ENCODE results near the gene THBD.
A peak's percentile ranks its signal among the peaks of the same experiment; 100 is the strongest.

The THBD gene, protein sequence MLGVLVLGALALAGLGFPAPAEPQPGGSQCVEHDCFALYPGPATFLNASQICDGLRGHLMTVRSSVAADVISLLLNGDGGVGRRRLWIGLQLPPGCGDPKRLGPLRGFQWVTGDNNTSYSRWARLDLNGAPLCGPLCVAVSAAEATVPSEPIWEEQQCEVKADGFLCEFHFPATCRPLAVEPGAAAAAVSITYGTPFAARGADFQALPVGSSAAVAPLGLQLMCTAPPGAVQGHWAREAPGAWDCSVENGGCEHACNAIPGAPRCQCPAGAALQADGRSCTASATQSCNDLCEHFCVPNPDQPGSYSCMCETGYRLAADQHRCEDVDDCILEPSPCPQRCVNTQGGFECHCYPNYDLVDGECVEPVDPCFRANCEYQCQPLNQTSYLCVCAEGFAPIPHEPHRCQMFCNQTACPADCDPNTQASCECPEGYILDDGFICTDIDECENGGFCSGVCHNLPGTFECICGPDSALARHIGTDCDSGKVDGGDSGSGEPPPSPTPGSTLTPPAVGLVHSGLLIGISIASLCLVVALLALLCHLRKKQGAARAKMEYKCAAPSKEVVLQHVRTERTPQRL

DNA sequence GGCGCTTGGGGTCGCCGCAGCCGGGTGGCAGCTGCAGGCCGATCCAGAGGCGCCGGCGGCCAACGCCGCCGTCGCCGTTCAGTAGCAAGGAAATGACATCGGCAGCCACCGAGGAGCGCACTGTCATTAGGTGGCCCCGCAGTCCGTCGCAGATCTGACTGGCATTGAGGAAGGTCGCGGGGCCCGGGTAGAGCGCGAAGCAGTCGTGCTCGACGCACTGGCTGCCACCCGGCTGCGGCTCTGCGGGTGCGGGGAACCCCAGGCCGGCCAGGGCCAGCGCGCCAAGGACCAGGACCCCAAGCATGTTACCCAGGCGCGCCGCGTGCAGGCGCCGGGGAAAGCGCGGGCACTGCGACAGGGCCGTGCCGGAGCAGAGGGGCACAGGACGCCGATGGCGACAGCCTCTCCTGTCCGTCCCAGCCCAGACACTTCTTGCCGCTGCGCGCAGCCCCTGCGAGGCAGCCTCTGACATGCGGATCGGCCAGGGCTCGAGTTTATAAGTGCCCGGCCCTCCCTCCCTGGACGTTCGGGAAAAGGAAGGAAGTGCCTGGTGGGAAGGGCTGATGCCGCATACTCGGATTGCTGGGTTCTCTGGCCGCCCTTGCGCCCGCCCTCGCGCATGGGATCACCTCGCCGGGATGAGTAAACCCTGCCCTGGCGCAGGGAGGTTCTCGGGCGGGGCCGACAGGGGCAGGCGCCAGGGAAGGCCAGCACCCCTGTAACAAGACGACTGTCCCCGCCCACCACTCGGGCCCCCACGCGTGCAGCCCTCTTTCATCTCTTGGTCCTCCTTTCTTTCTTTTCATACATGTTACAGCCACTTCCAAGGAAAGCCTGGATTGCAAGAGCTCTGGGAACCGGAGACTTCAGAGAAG lies at the start of gene THBD:
Gene THBD (minus strand): TSS at position 472 of the 875 bp plus-strand sequence. CDS start 168 bp downstream, at position 304.
- peak; percentile 78 for DNase-seq (ENCODE audit: low spot score)

DNA sequence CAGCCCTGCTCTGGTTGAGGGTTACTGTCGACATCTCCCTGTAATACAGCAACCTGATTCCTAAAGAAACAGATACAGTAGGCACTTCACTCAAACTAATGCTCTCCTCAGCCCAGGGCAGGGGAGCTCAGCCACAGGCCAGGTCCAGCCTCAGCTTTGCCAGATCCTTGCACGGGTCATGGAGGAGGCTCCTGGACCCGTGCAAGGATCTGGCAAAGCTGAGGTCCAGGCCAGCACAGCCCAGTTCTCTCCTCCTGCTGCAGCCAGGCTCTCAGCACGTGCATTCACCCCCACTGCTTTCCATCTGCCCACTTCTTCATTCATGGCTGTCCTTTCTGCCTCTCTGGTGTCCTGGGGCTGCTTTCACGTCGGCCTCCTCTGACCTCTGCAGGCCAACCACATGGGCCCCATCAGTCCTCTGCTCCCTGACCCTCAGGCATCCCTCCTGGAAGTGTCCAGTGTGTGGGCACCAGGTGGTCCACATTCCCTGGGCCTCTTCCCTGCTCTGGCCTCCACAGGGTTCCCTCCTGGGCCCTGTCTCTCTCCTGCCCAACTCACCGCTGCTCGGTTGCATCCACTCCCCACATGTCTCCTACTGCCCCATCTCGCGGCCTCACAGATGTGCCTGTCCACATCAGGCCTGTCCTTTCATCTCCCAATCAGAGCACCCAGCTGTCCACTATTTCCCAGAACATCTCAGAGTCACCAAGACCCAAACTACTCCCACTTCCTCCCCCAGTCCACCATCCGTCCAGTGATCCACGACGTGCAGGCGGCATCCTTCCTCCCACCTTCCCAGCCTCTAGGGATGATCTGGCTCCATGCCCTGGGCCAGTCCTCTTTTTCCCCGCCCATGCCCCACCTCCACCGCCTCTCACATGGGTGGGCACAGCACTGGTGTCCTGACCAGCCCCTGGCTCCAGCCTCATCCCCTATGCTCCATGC lies 48.4 kb upstream of the THBD start:
- DNase-seq (ENCODE audit: low spot score) = no peak

DNA sequence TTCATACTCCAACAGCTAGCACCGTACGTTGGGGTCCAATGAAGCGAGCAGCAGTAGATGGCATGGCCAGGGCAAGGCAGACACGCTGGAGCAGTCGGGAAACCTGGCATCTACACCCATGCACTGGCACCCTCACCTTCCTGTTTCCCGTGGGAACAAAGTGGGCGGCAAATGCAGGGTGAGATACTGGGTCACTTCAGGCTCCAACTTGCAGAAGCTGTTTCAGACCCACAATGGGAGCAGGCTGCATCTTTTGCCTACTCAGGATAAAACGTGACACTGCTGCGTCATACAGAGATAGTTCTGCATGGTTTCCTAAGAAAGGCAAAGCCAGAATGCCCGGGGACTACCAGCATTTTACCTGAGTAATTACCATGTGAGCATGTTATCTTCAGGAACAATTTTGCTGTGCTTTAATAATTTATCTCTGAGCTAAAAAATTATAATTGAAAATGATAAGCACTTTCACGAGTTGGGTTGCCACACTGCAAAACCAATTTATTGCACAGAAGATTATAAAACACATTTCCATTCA lies 47.6 kb upstream of the THBD start:
- no peak for DNase-seq (ENCODE audit: low spot score)

DNA sequence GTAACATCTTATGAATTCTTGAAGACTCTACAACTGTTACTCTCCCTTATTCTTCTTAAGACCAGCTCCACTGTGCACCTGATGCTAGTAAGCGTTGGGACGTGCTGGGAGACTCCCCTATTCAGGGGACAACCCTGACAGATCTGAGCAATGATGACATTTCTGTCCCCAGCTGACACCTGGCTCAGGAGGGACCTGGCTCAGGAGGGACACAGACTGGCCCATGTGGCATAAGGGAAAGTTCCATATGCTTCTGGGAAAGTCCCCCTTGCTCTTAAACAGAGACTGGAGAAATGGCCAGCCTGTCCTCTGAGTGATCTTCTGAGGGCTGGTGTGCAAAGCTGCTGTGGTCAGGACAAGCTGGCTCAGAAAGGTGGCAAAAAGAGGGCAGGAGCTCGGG lies 46.6 kb upstream of the THBD start:
- no peak for DNase-seq (ENCODE audit: low spot score)

DNA sequence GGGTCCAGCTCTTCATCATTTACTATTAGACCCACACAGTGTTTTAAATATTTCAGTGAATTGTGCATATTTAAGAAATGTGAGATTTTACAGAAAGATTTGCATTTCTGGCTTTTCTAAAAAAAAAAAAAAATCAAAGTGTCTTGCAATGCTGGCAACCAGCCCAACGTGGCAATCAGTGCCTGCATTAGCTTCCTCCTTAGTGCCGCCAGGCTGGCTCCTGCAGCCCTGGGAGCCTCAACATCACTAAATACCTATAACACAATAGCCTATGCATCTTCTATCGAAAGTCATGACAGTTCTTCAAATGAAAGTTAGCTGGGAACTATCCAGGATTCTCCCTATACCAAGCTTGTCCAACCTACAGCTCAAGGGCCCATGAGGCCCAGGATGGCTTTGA lies 46.0 kb upstream of the THBD start:
- DNase-seq (ENCODE audit: low spot score) = no peak

DNA sequence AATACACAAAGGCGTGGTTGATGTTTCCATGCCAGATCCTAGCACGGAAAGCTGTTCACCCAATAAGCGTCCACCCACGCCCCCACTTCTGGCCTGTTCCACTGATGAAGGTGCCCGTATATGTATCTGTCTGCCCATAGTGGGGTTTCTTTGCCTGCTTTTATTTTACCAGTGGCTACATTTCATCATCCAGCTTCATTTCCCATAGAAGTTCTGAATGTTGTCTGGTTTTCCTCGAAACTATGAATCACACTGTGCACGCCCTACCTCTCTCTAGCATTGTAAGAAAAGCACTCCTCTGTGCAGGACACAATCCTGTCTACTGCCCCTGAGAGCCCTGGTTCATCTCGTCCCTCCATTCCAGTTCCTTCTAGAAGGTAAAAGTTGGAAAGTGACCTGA lies 45.5 kb upstream of the THBD start:
- no peak for DNase-seq (ENCODE audit: low spot score)

DNA sequence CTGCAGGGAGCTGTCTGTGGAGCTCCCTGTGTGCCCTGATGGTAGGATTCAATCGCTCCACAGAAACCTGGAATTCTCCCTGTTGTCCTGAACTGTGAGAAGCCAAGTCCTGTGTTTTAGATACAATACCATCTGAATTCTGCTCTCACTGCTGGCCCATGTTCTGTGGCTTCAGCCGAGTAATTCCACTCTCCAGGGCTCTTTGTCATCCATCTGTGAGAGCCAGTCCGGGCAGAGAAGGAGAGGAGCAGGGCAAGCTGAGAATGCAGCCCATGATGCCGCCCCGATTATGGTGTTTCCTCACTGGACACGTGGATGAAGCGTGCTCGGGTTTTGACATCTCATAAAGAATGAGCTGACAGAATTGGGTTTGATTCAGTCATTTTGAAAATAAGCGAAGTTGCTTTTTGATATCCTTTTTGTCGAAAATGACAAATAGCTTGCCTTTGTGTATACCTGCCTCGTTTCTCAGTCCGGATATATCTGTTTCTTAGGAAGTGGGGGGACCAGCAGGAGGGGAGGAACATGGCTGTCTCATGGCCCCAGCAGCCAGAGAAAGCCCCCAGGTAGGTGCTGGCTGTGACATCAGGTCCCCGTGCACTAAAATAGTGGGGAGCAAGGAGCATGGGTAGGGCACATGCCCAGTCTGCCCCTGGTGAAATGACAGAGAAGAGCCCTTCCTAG lies 44.9 kb upstream of the THBD start:
- no peak for DNase-seq (ENCODE audit: low spot score)

DNA sequence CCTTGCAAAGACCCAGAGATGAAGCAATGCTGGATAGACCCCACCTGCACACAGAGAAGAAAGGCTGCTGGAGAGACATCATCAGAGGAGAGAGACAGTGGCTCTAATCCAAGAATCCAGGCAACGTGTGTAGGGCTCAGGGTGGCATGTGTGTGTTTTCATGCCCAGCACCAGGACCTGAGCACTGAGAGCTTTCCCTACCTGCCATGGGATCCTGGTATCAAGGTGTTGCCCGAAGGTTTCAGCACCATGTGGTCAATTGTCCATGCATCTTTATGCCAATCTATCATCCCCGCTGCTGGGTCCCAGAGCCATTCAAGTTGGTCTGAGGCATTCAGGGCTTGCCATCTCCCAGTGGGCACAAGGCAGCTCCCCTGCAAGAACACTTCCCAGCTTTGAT lies 44.1 kb upstream of the THBD start:
- no peak for DNase-seq (ENCODE audit: low spot score)

DNA sequence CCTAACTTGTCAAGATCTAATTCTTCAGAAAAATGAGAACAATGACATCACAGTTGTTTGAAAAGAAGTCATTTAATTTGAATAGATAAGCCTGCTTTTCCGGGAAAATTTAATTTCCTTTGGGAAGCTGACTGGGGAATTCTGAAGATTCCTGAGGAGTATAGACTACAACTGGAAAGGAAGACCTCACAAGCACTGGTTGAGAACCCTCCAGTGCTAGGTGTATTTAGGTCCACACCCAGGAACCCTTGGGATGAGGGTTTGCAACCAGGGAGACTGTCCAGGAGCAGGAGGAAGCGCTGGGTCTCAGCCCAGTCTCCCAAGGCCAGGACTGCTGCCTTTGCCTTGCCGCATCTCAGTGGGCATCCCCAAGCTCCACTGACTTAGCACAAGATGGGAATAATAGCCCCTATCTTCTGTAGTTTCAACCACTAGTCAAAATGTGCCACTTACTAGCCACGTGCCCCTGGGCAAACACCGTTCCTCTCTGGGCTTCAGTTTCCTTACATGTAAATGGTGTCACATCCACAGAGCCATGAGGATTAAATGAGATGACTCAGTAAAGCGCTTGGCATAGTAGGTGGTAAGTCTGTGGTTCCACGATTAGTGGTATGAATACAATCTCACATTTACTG lies 43.5 kb upstream of the THBD start:
- no peak for DNase-seq (ENCODE audit: low spot score)

DNA sequence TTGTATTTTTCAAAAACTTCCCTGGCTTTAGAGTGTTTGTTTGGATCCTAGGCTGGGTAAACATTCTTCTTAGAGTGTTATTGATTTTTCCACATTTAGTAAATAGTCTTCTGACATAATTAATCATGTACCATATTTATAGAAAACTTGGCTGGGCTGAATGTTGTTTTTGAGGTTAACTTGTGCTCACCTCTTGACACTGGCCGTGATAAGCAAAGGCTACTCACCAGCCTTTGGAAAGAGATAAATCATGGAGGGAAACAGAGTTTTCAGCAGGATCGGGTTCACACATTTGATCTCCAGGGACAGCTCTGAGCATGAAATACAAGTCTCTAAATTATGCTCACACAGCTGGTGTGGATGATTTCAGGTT lies 42.9 kb upstream of the THBD start:
- no peak for DNase-seq (ENCODE audit: low spot score)

DNA sequence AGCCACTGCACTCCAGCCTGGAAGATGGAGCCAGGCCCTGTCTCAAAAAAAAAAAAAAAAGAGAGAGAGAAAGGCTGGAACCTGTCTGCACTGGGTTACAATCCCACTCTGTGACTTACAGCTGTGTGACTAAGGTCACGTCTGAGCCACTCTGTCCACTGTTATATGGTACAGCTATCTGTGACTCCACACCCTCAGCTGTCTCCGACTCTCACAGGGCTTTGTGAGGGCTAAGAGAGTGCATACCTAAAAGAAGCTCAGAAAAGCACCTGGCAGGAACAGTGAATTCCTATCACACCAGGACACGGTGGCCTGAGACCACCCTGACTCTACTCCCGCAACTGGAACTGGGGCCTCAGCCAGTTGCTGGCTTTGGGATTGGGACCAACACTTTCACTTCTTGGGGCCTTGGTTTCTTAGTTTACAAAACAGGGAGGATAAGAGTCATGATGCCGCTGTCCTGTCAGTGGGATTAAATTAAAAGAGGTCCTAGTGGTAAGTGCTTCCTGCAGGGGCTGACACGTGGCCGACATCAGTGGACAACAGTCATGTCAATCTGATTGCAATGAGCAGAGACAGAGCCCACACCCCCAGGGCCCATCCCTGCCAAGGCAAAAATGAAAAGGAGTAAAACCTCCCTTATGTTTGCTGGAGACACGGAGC lies 42.4 kb upstream of the THBD start:
- no peak for DNase-seq (ENCODE audit: low spot score)

DNA sequence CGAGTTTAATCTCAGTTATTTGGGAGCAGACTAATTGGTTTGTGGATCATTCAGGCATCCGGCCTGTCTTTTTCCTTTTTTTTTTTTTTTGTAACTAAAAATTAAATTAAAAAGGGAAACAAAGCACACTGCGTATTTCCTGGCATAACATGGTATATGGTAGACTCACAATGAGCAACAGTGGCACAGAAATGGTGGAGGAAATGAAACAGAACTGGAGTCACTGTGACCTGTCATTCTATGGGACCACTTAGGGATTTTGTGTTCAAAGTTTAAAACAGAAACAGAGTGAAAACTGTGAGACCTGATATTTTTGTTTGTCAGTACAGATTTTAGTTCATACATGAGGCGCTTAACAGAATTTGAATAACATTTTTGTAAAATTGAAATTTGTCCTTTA lies 41.4 kb upstream of the THBD start:
- no peak for DNase-seq (ENCODE audit: low spot score)

DNA sequence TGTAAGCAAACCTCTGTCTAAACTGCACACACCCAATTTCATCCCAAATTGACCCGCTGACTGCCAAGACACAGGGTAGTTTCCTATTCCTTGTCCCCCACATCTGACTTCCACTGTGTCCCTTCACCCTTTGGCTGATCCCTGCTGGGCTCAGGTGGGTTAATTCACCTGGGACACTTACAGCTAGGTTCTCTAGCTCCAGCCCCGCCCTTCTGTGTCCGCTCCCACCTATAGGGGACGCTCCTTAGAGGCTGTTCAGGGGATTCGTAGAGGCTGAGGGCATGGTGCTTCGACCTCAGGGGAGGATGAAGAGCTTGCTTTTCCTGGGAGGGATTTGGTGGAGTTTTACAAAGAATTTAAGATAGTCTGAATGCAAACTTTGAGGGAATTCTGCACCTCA lies 40.7 kb upstream of the THBD start:
- DNase-seq (ENCODE audit: low spot score) = no peak

DNA sequence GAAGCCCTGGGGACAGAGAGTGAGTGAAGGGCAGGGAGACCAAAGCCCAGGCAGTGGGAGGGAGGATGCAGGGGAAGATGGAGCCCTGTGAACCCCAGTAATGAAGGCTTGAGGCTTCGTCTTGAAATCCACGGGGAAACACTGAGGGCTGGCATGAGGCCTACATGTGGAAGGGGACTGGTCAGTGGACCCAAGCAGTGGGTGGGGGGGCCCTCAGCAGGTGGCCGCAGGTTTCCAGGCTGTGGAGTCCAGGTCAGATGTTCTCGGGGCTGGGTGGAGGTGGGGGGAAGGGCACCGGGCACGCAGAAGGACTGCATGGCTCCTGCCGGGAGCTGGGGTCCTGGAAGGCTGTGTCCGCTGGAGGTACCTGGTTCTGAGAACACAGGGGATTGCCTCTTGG lies 39.4 kb upstream of the THBD start:
- DNase-seq (ENCODE audit: low spot score) = no peak

DNA sequence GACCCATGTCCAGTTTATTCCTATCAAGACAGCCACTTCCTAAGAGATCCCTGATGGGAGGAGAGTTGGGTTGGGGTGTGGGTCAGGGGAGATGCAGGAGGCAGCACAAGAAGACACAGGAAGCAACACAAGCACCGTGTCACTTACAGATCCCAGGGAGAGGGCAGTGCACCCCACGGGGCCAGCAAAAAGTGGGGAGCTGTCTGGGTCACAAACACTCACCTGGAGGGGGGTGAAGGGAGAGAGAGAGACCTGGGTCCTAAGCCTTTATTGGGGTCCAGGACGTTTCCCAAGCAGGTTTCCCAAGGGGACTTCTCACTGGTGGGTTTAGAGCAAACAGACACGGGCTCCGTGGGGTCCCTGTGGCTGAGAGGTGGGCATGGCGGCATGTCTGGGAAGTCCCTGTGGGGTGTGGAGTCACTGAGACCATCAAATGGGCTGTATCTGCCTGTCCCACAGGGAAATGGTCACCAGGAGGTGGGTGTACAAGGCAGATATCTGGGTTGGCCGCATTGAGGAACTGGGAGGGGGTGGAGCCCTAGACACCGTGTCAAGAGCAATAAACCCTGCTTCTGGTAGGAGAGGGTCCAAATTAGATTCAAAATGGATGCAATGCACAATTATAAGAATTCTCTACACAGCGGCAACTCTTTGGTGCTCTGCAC lies 38.2 kb upstream of the THBD start:
- DNase-seq (ENCODE audit: low spot score) = no peak

DNA sequence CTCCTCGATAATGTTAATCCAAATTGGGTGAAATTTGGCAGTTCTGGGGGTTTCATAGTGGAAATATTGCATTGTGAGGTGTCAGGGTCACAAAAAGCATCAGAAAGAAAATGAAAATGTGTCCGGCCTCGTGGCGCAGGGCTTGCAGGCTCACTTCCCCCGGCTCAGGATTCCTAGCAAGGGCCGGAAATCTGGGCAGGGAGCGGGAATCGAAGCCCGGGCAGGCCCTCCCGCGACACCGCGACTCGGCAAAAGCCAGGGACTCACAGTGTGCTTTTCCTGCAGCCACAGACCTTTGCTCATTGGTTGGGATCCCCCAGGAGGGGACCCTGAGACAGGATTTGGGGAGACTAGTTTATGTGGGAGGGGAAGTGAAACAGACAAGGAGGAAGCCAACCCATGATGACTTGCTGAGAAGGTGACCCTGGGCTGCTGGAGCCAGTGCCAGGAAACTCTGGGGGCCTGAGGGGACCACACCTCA lies 37.5 kb upstream of the THBD start:
- DNase-seq (ENCODE audit: low spot score) = no peak

DNA sequence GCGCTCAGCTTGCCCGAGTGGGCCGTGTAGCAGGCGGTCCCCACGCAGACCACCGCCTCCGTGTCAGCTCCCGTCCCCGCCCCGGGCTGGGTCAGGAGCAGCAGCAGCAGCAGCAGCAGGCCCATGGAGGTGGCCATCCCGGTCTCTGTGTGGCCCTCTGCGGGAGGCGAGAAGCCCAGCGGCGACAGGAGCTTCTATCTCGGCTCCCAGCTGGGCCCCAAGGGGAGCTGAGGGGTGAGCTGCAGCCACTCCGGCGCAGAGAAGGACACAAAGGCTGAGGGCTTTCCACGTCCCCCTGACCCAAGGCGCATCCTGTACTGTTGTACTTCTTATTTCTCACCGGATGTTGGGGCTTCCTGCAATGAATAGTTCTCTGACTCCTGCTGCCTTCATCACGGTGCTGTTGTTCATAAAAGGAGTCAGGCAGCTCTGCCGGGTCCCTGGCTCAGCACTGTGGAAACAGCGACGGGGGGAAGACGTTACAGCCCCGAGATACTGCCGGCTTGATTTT lies 36.6 kb upstream of the THBD start, which contains the start of gene CD93:
Gene CD93 (minus strand): TSS at position 269 of the 511 bp plus-strand sequence. CDS start 132 bp downstream, at position 137.
- no peak for DNase-seq (ENCODE audit: low spot score)

DNA sequence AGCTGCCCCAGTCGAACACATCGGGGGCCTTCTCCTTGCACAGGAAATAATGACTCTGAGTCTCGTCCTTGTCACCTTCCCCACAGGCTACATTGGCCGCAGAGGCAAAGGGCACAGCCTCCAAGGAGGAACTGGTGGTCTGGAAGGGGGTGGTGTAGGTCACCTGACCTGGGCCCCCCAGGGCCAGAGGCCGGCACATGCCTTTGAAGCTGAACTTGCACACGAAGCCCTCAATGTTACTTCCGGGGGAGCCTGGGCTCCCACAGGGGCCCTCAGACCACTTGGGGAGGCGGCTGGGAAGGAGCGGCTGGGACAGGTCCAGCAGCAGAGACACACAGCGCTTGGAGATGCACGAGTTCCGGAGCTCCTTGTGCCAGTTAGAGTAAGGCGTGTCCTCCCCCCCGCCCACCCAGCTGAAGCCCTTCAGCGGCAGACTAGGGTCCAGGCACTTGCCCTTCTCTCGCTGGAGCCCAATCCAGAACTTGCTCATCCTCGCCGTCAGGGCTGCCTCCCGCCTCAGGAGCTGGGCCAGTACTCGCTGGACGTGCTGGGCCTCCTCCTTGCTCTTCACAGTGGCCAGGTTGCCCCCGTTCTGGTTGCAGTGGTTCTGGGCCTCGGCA lies 36.1 kb upstream of the THBD start:
- no peak for DNase-seq (ENCODE audit: low spot score)
